ENCODE results near the gene BCL2.
"Not testable (repeated sequence)": the region's sequence is repeated elsewhere in the genome, so short reads cannot be mapped to it uniquely, and the experiment has no call there.

Gene BCL2

DNA sequence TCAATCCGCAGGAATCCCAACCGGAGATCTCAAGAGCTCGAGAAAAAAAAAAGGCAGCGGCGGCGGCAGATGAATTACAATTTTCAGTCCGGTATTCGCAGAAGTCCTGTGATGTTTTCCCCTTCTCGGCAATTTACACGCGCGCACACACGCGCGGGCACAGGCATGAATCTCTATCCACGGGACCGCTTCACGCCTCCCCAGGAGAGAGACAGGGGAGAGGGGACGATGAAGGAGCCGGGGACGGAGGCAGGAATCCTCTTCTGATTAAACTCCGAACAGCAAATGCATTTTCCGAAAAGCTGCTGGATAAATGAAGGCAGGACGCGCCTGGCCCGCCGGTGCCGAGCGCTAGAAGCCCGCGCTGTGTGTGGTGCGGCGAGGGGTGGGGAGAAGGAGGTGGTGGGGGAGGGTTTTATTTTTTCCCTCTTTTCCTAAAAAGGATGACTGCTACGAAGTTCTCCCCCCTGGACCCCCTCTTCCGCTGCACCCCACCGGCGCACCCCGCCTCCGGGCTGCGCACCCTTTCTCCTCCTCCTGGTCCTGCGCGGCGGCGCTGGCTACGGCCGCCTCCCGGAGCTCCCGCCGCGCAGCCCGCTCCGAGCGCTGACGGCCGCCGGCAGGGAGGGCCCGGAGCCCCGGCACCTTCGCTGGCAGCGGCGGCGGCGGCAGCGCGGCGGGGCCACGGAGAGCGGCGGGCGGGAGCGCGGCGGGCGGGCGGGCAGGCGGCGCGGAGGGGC lies at the start of gene BCL2:
BCL2 (minus strand) TSS at position 387 of the 740 bp plus-strand sequence.
- FAIRE-seq = no peak

DNA sequence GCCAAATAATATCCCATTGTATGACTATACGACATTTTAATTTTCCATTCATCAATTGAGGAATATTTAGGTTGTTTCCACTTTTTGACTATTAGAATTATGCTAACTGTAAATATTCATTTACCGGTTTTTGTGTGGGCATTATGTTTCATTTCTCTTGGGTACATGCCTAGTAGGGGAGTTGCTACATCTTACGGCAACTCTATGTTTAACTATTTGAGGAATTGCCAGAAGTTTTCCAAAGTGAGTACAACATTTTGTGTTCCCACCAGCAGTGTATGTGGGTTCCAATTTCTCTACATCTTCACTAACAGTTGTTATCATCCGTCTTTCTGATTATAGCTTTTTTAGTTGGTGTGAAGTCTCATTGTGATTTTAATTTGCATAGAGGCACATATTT lies 49.0 kb upstream of the BCL2 start:
- FAIRE-seq = no peak

DNA sequence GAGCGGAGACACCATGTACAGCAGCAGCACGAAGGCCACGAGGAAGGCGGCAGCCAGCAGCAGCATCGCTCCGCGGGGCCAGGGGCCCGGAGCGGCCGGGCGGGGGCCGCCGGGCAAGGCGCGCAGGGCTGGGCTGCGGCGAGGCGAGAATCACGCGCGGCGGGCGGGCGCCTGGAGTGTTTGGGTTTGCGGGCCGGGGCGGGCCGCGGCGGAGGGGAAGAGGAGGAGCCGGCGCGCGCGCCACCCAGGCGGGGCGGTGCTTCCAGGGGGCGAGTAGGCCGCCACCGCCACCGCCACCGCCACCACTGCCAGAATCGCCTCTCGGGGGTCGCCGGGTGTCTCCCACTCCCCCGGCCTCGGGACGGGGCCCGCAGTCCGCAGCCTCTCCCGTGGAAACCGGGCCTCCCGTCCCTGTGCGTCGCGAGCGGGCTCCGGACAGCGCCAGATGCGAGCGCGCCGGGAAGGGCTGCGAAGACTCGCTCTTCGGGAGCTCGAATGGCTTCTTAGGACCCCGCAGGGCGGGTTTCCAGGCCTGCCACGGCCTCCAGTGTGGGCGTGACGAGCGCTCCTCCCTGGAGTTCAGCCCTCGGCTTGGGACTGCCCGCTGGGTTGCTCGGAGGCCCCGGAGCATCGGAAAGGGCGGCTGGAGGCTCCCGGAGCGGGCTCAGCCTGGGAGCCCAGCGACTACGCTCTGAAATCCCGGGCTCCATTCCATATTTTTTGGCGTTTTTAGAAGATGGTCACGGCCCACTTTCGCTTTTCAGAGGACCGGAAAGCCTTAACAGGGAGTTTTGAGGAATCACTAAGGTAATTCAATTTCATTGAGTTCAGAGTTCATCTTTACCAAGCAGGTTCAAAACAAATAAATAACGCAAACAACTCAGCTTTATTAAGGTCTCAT lies 47.7 kb upstream of the BCL2 start, which contains the start of gene KDSR:
KDSR (minus strand) TSS at position 154 of the 901 bp plus-strand sequence; CDS start at position 66, 88 bp downstream.
- peak; percentile 37 for FAIRE-seq

DNA sequence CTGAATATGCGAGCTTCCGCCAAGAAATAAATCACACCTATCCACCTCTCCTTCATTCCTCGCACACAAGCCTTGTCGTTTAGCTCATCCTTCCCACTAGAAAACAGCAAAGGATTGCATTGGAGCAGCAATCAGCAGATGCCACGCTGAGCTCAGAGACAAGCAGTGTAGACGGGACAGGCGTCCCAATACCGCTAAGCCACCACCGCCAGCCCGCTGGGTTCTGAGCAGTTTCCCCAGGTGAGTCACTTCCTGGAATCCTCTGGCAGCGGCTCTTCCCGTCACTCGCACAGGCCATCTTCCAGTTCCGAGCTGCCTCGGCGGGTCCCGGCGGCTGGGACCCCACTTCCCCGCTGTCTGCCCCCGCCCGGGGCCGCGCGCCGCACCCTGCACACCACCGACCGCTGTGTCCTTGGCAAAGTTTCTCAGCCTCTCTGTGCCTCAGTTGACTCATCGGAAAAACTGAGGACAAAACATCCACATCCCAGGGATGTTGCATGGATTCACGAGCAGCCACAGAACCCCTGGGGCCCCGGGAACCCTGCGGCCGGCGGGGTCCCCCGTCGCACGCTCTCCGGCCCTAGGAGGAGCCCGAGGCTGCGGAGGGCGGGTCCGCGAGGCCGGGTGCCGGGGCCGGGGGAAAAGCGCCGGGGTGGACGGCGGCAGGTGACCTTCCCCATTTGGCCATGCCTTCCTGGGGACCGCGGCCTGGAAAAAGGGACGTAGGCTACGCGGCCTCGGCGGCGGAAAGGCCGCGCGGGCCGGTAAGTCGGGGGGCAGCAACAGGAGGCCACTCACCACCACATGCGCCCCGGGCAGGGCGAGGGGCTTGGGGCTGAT lies 46.9 kb upstream of the BCL2 start:
- FAIRE-seq = no peak

DNA sequence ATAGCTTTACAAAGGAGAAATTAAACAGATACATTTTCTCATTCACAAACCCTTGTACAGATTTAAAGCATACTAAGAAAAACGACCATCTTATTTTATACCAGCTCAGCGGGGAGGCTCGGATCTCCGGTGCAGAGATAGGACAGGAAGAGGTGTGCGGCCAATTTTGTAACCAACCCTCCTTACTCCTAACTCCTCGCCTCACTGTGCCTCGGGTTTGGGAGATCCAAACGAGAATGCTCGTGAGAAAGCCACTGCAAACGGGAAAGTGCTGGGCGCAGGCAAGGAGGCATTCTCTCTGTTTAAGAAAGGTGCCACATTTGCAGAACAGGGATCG lies 46.3 kb upstream of the BCL2 start:
- no peak for FAIRE-seq

DNA sequence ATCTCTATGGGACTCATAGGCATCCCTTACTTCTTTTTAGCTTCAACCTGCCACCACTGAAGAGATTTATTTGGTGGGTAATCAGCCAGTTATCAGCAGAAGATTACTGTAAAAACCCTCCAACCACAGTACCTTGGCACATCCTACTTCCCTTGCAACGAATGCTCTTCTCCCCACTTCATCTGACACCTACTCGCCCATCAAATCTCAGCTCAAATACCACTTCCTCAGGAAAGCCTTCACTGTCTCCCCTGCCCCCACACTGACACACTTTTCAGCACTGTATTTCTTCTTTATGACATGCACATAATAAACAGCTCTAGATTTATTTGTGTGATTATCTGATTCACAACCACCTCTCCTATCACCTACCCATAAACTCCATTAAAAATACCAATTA lies 44.4 kb upstream of the BCL2 start:
- no peak for FAIRE-seq

DNA sequence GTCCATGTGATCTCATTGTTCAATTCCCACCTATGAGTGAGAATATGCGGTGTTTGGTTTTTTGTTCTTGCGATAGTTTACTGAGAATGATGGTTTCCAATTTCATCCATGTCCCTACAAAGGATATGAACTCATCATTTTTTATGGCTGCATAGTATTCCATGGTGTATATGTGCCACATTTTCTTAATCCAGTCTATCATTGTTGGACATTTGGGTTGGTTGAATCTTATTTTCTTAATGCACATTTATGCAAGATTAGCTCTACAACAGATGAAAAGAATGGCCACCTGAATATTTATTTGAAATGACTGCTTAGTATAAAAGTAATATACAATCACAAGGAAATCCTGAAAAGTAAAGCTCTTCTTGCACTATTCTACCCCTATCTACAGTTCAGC lies 43.9 kb upstream of the BCL2 start:
- FAIRE-seq = not testable (repeated sequence)

DNA sequence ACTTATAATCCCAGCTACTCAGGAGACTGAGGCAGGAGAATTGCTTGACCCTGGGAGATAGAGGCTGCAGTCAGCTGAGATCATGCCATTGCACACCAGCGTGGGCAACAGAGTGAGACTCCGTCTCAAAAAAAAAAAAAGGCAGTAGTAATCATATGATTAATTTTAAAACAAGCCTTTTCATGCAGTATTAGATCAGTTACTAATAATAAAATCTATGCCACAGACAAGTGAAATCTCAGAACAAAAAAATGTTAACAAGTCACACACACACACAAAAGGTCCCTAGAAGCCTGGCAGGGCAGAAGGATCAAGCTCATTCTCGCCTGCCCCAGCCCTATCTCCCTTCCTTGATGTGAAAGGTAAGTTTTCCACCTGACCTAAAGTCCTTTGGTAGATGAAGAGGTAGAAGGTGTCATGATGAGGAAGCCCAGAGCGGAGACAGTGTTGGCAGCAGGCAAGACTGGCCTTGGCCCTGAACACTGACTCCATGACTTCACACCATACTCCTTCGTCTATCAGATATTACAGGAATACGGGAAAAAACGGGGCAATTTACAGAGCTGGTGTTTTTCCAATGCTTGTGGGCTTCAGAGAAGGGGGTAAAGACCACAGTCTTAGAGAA lies 36.8 kb upstream of the BCL2 start:
- no peak for FAIRE-seq

DNA sequence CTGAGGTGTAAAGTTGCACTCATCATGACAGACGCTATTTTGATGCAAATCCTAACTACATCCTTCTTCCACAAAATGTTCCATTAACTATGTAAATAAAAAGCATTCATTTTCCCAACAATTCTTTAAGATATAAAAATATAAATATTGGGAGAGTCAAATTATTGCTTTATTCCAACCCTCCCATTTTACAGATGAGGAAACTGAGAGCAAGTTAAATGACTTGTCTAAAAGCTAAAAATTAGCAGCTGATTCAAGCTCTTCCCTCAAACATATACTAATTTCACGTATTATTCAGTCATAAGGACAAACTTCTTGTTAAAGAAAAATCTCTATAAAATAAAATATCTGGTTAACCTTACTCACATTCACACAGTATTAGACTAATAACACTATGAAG lies 30.7 kb upstream of the BCL2 start:
- FAIRE-seq = no peak

DNA sequence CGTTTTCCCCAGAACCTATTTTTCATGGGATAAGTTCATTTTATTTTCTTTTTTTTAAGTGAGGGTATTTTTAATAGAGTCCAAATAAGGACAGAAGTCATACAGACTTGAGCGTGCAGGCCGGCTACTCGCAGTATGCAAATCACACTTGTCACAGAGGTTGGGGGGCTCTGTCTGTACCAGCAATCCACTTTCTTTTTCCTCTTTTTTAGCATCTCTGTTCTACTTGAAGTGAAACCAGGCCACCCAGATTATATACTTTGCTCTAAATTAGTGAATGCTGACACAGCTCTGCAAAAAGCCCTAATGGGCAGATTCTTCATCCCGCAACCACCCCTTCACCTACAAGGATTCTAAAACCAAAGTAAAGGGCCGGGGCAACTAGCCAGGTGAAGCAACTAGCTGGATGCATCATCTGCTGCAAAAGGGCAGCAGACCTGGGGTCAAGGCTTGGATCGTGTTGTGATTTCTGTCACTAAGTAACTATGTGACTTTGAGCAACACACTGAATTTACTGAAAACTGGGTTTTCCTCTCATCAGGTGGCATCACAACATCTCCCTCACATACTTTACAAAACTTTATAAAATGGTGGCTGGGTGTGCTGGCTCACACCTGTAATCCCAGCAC lies 29.1 kb upstream of the BCL2 start:
- no peak for FAIRE-seq

DNA sequence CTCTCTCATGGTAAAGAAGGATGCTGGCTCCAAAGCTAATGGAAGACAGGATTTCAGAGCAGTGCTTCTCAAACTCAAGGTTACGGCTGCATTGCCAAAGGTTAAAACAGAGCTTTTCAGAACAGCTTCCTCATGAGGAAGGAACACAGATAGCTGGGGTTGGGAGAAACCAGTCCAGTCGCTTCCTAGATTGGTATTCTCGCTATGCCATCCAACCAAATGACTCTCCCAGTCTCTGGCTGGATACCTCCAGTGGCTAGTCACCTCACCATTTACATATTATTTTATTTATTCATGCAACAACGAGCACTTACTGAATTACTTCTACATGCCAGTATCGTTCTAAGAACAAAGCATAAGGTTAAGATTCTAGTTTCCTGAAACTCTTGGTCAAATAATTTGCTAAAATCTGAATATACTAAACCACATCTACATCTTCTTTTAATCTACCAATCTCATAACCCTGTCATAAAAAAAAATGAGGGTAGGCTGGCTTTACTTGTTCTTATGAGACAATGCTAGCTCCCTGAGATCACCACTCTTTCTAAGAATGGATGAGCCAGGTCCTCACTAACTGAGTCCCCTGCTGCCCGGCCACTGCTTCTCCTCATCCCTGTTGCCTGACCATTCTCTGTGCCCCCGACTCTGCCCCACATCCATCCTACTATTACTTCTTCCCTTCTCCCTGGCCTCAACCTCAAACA lies 27.1 kb upstream of the BCL2 start:
- no peak for FAIRE-seq

DNA sequence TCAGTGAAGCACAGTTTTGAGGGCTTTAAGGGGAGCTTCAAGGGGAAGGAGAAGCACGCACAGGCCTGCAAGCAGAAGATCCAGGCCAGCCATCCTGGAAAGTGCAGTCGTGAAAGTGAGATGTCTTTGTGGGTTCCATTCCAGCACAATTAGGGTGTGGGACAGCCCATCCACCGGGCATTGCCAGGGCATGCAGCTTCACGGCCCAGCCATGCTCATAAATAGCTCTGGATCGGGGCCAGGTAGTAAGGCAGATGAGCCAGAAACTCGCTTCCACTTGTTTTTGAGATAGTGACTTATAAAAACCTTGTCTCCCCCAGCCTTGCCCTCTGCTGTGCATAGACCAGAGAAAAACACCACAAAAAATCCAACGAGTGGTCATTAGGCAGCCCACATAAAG lies 26.5 kb upstream of the BCL2 start:
- FAIRE-seq = no peak

DNA sequence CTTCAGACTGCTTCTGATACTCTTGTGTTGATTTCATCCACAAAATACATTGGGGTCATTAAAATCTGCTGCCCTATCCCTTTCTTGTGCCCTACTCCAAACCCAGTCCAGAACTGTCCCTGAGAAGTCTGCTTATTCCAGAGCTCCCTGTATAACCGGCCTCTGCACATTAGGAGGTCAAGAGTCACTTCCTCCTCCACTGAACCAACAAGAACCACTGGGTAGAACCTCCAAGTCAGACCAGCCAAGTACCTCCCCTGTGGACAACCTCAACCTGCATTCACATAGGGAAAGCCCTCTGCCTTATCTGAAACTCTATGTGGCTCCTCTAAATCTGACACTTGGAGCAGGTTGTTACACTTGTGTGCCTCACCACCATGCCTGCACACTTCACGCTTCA lies 25.3 kb upstream of the BCL2 start:
- no peak for FAIRE-seq

DNA sequence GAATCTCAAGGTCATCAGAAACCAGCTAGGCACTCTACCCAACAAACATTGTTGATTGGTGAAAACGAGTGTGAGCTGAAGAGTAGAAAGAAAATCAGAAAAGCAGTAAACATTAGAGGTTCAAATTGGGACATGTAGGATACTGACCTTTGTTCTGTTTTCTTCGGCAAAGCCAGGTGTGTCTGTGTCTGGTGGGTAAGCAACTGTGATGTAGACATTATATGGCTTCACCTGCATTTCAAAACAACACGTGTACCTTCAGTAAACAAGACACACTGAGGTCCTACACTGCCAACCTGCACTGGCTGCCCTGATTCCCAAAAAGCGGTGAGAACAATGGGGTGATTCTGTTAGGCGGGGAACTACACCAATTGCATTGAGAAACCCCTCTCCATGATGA lies 24.7 kb upstream of the BCL2 start:
- FAIRE-seq = no peak

DNA sequence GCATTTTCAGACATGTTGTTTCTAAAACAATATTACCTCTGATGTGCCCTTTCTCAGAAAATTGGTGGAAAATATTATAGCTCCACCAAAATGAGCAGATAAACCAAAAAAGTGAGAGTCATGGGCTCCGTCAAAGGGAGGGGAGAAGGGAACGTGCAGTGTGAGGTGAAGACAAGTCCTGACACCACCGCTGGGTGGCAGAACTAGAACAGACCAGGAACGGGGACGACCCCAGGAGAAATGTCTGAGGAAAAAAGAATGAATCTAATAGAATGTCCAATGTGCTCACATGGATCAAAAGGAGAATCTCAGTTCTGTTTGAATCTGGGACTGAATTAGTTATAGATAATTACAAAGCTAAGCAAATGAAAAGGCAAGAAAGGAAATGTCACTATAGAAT lies 22.6 kb upstream of the BCL2 start:
- FAIRE-seq = no peak

DNA sequence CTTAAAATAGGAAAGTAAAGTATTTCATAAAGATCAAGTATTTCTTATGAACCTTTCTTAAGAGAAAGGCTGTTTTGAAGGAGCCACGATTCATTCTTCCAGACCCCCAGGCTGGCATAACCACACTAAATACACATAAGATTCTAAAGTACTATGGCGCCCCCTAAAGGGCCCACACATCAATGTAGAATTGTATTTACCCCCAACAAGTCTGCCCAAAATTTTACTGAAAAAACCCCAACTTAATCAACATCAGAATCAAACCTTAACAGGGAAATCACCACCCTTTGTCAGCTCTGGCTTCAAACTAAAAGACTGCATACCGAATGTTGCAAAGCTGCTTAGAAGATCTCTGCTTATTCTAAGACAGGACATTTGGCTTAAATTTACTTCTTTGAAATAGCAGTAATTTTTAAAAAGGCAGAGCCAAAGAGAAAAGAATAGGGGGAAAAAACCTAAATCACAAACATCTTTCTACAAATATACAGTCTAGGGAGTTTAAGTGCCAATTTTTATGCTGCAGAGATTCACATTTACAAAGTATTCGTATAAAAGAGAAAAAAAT lies 20.4 kb upstream of the BCL2 start:
- no peak for FAIRE-seq

DNA sequence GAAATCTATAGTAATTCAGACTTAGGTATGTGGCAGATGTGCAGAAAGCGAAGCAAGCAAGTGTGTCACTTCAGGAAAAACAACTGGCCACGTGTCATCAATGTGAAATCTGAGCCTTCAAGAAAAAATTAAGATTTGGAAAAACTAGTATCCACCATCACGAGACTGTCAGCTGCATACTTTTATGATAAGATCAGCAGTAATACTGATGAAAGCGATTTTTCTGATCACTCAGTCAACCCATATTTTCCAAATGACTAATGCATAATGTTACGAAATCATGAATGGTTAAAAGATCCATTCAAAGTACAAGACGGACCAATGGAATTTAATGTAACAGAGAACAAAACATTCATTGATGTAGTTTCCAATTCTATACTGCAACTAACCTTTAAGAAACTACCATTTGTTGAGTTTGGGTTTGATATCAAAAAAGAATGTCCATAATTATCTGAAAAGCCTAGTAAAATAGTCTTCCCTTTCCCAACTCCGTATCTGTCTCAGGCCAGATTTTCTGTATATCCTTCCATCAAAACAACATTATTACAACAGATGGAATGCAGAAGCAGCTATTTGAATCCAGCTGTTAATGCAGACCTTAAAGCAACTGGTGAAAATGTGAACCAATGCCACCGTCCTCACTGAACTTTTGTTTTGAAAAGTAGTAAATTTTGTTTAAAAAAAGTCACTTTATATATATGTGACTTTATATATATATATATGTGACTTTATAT lies 17.0 kb upstream of the BCL2 start:
- no peak for FAIRE-seq

DNA sequence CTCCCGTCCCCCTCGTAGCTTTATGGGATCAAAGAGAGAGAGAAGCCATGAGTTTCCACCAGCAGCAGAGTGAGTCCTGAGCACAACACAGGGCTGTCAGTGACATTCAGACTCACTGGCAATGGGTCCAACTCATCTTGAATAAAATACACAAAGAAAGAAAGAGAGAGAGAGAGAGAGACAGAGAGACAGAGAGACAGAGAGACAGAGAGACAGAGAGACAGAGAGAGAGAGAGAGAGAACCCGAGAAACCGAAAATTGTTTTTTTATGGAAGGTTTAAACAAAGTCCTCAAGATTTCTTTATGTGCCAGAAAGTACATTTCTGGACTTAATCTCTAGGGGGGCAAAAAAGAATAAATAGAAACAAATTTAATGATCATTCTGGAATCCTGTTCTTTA lies 11.5 kb upstream of the BCL2 start:
- FAIRE-seq = no peak

DNA sequence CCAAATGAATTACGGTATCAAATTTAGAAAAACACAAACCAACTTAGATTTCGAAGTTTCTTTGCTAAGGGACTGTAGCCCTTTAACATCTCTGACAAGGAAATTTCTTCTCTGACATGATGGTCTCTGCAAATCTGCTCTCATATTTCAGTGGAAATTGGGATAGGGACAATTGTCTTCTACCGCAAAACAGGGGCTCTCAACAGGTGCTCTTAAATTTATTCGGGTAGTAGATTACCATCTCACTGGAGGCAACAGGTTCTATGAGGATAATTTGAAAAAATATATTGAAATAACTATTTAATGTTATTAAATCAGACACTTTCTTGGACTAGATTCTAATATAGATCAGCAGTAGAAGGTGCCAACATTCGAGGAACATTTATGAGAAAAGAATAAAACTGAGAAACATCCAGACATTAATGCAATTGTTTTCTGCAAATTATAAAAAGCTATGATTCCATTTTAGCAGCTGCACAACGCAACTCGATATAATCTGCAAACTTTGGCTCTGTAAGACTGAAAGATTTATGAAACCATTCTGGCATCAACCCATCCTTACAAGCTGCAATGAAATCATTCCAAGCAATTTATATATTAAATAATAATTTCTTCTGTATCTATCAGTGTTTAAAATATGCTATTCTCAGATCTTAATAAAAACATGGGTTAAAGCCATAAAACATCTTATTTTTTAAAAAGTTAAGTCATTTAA lies 10.0 kb upstream of the BCL2 start:
- FAIRE-seq = no peak

DNA sequence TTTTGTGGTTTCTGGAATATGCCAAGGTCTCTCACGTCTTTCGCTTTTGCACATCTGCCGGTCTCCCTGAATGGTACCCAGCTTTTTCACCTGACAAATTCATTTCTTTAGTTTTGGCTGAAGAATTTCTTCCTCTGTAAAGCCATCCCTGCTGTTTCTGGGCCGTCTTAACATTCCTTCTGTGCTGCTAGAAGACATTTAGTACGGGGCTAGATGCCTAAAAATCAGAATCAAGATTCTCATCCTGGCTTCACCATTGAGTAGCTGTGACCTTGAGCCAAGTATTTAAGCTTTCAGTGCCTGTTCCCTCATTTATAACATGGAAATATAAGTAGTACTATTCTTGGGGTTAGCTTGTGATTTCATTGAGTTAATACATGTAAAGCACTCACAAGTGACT lies 6.4 kb upstream of the BCL2 start:
- no peak for FAIRE-seq
